Glomerular visceral epithelial cell (primary cell): ENCODE measurements around the gene RPL22L1.
"Not testable (repeated sequence)": the region's sequence is repeated elsewhere in the genome, so short reads cannot be mapped to it uniquely, and the experiment has no call there.

Experiments
- DNase-seq: peaks from one replicate; pipeline ENCODE4 v3.0.0-alpha.2; 2016; ENCODE audit errors: extremely low spot score

Gene RPL22L1

GRCh38 chr3:170878688-170879087 lies 8.7 kb upstream of the RPL22L1 start:
- DNase-seq = not testable (repeated sequence)

GRCh38 chr3:170877311-170877710 lies 7.3 kb upstream of the RPL22L1 start:
- DNase-seq = not testable (repeated sequence)

GRCh38 chr3:170876537-170876936 lies 6.5 kb upstream of the RPL22L1 start:
- DNase-seq = no peak

DNA sequence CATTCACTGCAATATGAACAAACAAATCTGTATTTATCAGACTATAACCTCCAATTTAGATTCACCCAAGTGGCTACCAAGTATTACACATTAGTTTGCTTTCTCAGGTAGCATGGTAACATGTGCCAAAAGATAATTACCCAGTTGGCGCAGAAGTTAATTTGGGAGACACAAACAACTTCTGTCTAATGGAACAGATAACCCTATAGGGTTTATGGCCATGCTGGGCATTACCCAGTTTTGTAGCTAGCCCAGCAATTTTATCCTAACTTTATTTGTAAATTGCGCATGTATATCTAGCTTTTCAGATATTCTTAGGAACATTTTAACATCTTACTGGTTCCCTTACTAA lies 780 bp downstream of the RPL22L1 start:
- DNase-seq = peak; percentile 9

DNA sequence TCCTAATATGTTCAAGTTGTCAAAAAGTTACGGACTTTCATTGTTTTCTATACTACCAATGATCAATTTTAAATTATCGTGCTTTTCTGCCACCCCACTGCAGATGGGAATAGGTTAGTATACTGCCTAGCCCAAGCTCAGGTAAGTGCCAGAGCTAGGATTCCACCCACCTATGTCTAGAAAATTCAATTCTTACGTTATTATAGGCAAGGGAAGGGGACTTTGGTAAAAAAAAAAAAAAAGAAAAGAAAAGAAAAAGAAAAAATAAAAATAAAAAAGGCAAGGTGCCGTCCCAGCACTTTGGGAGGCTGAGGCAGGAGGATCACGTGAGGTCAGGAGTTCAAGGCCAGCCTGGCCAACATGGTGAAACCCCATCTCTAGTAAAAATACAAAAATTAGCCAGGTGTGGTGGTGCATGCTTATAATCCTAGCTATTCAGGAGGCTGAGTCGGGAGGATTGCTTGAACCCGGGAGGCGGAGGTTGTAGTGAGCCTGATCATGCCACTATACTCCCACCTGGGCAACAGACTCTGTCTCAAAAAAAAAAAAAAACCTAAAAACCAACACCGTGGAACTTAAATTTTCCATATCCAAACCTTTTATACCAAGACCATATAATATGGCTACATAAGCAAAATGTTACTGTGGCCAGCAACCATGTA lies 1.3 kb downstream of the RPL22L1 start:
- no peak for DNase-seq

- no peak for DNase-seq
These were observed 2.7 kb downstream of the RPL22L1 start for GRCh38 chr3:170867143-170867937.

DNA sequence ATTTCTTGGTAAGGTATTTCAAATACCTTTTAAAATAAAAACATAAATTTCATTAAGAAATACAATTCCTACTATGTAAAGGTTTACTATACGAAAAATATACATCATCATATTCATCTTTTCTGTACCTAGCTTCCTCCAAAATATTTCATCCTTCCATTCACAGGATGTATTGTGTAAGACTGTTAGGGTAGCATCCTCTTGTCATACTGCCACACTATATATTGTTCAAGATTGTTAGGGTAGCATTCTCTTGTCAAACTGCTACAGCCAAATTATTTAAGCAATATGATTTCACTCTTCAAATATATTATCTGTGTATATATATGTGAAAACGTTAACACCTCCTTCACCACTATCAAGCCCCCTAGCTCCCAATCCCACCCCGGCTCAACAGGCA lies 3.5 kb downstream of the RPL22L1 start:
- no peak for DNase-seq

- peak; percentile 12 for DNase-seq
These were observed 4.5 kb downstream of the RPL22L1 start for GRCh38 chr3:170865209-170866094.

DNA sequence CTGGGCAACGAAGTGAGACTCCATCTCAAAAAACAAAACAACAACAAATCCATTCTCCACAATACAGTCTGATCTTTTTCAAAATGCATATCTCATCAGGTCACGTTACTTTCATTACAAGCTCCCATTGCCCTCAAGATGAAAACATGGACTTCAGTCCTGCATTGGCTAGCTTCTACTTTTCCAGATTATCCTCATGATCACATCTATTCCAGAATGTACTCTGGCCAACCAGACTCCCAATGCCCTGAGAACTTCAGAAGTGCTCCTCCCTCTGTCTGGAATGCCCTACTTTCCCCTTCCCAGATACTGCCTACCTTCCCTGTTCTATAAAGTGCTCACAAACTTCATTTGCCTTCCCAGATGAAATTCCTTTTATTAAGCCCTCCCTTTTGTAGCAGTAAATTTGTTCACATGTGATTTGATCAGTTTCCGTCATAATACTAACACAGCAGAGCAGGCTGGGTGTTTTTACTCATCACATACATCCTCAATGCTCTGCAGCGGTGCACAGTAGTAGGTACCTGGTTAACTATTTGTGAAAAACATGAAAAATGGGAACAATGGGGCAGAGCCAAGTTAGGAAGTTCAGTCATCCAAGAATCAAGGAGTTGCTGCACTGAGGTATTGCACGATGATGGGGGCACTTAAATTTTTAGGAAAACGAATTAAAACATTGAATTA lies 5.3 kb downstream of the RPL22L1 start:
- peak; percentile 8 for DNase-seq

- no peak for DNase-seq
These were observed 6.2 kb downstream of the RPL22L1 start for GRCh38 chr3:170863816-170864215.

- no peak for DNase-seq
These were observed 7.2 kb downstream of the RPL22L1 start for GRCh38 chr3:170862618-170863374.

- no peak for DNase-seq
These were observed 11.4 kb downstream of the RPL22L1 start for GRCh38 chr3:170858599-170858998.

- DNase-seq = no peak
These were observed 17.7 kb downstream of the RPL22L1 start for GRCh38 chr3:170852324-170852723.

DNA sequence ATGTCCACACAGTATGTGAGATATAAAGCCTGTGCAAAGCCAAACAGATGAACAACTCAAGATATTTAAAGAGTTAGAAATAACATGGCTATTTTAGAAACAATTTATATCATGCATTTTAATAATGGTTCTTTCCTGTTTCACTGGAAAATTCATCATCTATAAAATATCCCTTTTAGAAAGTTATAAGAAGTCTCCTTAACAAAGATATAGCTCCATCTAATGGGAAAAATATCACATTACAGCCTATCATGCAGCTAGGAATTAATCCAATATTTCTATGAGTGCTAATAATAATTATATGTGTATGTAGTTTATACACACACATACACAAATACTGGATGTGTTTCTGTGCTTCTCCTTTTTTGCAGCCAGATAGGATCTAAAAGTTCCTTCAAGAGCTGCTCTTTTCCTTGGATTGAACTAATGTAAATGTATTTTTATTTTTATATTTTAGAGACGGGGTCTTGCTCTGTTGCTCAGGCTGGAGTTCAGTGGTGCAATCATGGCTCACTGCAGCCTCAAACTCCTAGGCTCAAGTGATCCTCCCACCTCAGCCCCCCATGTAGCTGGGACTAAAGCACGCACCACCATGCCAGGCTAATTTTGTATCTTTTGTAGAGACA lies 21.6 kb downstream of the RPL22L1 start:
- no peak for DNase-seq

DNA sequence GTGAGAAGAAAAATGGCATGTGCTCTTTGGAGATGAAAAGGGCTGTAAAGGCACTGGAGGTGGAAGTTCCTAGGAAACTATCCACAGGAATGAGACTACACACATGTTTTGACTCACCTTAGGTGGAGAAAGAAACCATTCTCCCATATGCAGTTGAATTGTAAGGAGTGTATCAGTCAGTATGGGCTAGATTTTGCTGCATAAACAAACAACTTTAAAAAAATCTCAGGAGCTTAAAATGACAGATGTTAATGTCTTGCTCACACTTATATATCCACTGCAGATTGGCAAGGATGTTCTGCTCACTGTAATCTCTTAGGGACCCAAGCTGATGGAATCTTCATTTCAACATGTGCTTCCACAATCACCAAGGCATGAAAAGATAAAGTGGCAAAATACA lies 25.6 kb downstream of the RPL22L1 start:
- DNase-seq = no peak

DNA sequence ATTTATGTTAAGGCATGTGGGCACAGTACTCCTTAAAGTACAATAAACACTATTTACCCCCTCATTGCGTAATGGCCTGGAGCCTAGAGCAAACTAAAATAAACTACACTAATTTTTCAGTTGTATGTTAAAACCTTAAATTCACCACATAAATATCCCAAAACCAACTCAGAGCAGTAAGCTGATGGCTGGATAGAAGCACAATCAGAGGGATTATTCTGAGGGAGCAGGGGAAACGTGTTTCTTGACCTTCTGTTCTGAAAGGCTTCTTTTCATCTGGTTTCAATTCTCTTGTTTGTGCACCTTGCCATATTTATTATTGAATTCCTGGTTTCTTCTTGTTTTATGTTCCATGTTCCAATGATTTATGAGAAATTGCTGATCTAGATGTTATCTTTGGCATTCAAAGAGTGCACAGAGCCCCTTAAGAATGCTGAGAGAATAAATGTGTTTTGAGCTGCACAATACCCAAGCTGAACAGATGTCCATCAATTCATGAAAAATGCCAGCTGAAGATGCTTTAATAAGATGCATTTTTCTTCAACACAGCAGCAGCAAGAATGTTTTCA lies 29.6 kb downstream of the RPL22L1 start:
- DNase-seq = no peak

DNA sequence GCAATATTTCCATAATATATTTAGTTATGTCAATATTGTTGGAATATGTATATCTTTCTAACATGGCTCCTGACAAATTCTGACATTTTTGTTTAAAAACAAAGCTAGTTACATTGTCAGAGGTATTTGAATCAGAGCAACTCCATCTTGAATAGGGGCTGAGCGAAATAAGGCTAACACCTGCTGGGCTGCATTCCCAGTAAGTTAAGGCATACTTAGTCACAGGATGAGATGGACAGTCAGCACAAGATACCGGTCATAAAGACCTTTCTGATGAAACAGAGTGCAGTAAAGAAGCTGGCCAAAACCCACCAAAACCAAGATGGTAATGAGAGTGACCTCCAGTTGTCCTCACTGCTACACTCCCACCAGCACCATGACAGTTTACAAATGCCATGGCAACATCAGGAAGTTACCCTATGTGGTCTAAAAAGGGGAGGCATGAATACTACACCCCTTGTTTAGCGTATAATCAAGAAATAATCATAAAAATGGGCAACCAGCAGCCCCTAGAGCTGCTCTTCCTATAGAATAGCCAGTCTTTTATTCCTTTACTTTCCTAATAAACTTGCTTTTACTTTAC lies 30.4 kb downstream of the RPL22L1 start:
- DNase-seq = no peak

GRCh38 chr3:170836491-170836890 lies 33.5 kb downstream of the RPL22L1 start:
- DNase-seq = no peak

DNA sequence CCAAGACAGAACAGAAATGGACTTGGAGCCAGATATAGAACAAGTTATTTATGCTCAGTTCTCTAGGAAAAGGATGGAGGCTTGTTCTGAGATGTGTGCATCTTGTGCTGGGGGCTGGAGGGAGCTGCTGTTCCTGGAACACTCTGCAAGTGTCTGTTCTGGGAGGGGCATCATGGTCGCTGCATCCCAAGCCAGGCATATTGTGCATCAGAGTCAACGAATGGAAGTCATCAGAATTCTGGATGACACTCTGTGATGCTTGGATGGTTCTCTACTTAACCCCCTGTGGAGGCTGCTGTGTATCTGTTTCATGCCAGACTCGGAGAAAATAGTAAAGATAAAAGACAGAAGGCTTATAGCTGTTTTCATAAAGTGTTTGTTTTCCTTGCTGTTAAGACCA lies 34.7 kb downstream of the RPL22L1 start:
- DNase-seq = no peak

- DNase-seq = no peak
These were observed 39.4 kb downstream of the RPL22L1 start for GRCh38 chr3:170830580-170830979.
